GM12878 (cell line): ENCODE measurements around the gene PARP4. TPM values are rescaled to one million over a fixed set of nuclear protein-coding genes. Genes with fewer than 3 reads are reported as not detected.

ENCODE experiments used
- ATF2 ChIP-seq: IDR thresholded peaks from 2 replicates; pipeline ENCODE4 v1.6.1; 2012; ENCODE audit warnings: low read length, inconsistent platforms
- CBX5 ChIP-seq: sonication (generic); IDR thresholded peaks from 2 replicates; pipeline ENCODE4 v1.6.1; 2016; ENCODE audit warnings: low read depth, moderate library complexity, mild to moderate bottlenecking, inconsistent platforms
- DPF2 ChIP-seq: fragments of 450-650 bp; IDR thresholded peaks from 2 replicates; pipeline ENCODE4 v1.6.1; 2017; ENCODE audit warnings: mild to moderate bottlenecking
- HDGF ChIP-seq: fragments of 450-650 bp; IDR thresholded peaks from 2 replicates; pipeline ENCODE4 v1.6.1; 2016; ENCODE audit warnings: antibody characterized with exemption
- MEF2A ChIP-seq: IDR thresholded peaks from 2 replicates; pipeline ENCODE4 v1.6.1; 2011; ENCODE audit warnings: low read depth, mild to moderate bottlenecking, low read length, moderate library complexity; ENCODE audit not compliant: insufficient read depth
- NR2C2 ChIP-seq: IDR thresholded peaks from 2 replicates; pipeline ENCODE4 v1.6.1; 2011; ENCODE audit warnings: borderline replicate concordance, low read depth; ENCODE audit not compliant: control insufficient read depth, insufficient read length
- SKIL ChIP-seq: fragments of 450-650 bp; IDR thresholded peaks from 2 replicates; pipeline ENCODE4 v1.6.1; 2017; ENCODE audit warnings: mild to moderate bottlenecking, low read depth, inconsistent platforms; ENCODE audit not compliant: poor library complexity, severe bottlenecking
- SMC3 ChIP-seq: IDR thresholded peaks from 2 replicates; pipeline ENCODE4 v1.6.1; 2011; ENCODE audit warnings: low read length, improper control_type of control experiment, borderline replicate concordance
- ZBTB4 ChIP-seq: fragments of 450-650 bp; formaldehyde crosslinking; IDR thresholded peaks from 2 replicates; pipeline ENCODE4 v1.4.0; 2022; ENCODE audit warnings: mild to moderate bottlenecking, moderate library complexity
- polyA plus RNA-seq, 11 experiments: library from polyadenylated mRNA; depleted of rRNA in 4 of 11; unstranded in 6 of 11; stranded (reverse) in 5 of 11; fragments of >200 nt; fragmentation: Nextera tagmentation in 4 of 11; fragmentation: Illumina TruSeq in 1 of 11; extraction: Ambion mirVana in 4 of 11; extraction: Trizol in 1 of 11; gene quantifications; 1 replicate in 1 of 11; 2 replicates in 10 of 11; pipeline versions ENCODE4 v1.2.1 to v1.2.3, GENCODE V29; 2011 to 2016; ENCODE audit warnings: inconsistent platforms in 2 of 11, missing spikeins in 2 of 11, low read depth in 1 of 11
- total RNA-seq, 4 experiments: library from RNA; depleted of rRNA in 3 of 4; stranded (reverse); fragments of >200 nt in 3 of 4; fragmentation: Illumina TruSeq in 1 of 4; extraction: Trizol in 1 of 4; gene quantifications; 2 replicates each; pipeline versions ENCODE4 v1.2.1 to v1.2.3, GENCODE V29; 2013 to 2021

The PARP4 gene
- total and polyA plus RNA-seq, 10 of the 15 experiments (the other 5 are each of a cell fraction or from before 2014, with no cell fraction given) = 12.8 to 52.6 (median 46.1) TPM

DNA sequence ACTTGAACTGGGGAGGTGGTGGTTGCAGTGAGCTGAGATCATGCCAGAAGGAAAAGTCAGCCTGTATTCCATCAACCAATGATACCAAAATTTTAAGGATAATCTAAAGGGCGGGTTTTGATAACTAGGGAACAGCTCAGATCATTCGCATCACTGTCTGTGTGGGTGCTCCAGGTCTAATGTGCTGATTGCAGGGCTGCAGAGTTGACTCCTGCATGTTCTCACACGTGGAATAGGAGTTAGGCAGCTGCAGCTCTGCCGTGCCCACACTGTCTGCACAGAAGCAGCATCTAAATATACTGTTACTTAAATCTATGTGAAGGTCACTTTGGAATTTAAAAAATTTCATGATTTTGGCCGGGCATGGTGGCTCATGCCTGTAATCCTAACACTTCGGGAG, 4.3 kb upstream of the PARP4 start (continued):
- TF ChIP-seq ATF2 (no peak), MEF2A (no peak), SMC3 (no peak), HDGF (no peak), SKIL (no peak), ZBTB4 (no peak), CBX5 (no peak), DPF2 (no peak), NR2C2 (no peak)
- TF ChIP-seq, all 136 proteins: peak for 0
